H9 (cell line): ENCODE data around the gene VTN. TPM values are rescaled to one million over a fixed set of nuclear protein-coding genes. Genes with fewer than 3 reads are reported as not detected.

Source experiments
- DNase-seq: peaks from one replicate; pipeline ENCODE4 v3.0.0-alpha.2; 2017
- H2AFZ ChIP-seq: one replicate; pipeline ENCODE4 v1.6.1; 2013; ENCODE audit warnings: mild to moderate bottlenecking, low read length, control low read depth, moderate library complexity
- H2AK5ac ChIP-seq: 2 replicates; pipeline ENCODE4 v1.6.1; 2013; ENCODE audit warnings: low read length, control low read depth, mixed read lengths; ENCODE audit not compliant: insufficient read length
- H2BK120ac ChIP-seq: one replicate; pipeline ENCODE4 v1.6.1; 2013; ENCODE audit warnings: low read depth, mild to moderate bottlenecking, low read length, control low read depth, inconsistent platforms; ENCODE audit not compliant: poor library complexity, severe bottlenecking
- H2BK12ac ChIP-seq: 2 replicates; pipeline ENCODE4 v1.6.1; 2013; ENCODE audit warnings: low read length, control low read depth, mixed read lengths, low read depth; ENCODE audit not compliant: insufficient read length
- H2BK15ac ChIP-seq: 2 replicates; pipeline ENCODE4 v1.6.1; 2013; ENCODE audit warnings: low read depth, low read length, control low read depth
- H2BK20ac ChIP-seq: one replicate; pipeline ENCODE4 v1.6.1; 2013; ENCODE audit warnings: low read depth, mild to moderate bottlenecking, low read length, control low read depth, inconsistent platforms; ENCODE audit not compliant: poor library complexity, severe bottlenecking
- H2BK5ac ChIP-seq: 2 replicates; pipeline ENCODE4 v1.6.1; 2013; ENCODE audit warnings: low read length, control low read depth, mixed read lengths; ENCODE audit not compliant: insufficient read length
- H3K14ac ChIP-seq: 2 replicates; pipeline ENCODE4 v1.6.1; 2013; ENCODE audit warnings: low read length, control low read depth; ENCODE audit not compliant: insufficient read depth
- H3K18ac ChIP-seq: 2 replicates; pipeline ENCODE4 v1.6.1; 2013; ENCODE audit warnings: low read depth, mild to moderate bottlenecking, mixed read lengths, low read length, control low read depth; ENCODE audit not compliant: insufficient read length
- H3K23ac ChIP-seq: 2 replicates; pipeline ENCODE4 v1.6.1; 2013; ENCODE audit warnings: low read length, control low read depth, mixed read lengths, low read depth; ENCODE audit not compliant: insufficient read length
- H3K23me2 ChIP-seq: 2 replicates; pipeline ENCODE4 v1.6.1; 2013; ENCODE audit warnings: low read depth, mild to moderate bottlenecking, mixed read lengths, low read length, control low read depth; ENCODE audit not compliant: insufficient read length, poor library complexity, severe bottlenecking
- H3K27ac ChIP-seq: 2 replicates; pipeline ENCODE4 v1.5.1; 2013; ENCODE audit warnings: low read length, control low read depth, mixed read lengths, low read depth; ENCODE audit not compliant: insufficient read length
- H3K27me3 ChIP-seq: 2 replicates; pipeline ENCODE4 v1.6.1; 2013; ENCODE audit warnings: low read length, control low read depth, inconsistent platforms; ENCODE audit not compliant: insufficient read depth
- H3K4ac ChIP-seq: 2 replicates; pipeline ENCODE4 v1.6.1; 2013; ENCODE audit warnings: low read depth, mild to moderate bottlenecking, control low read depth, inconsistent platforms, low read length, moderate library complexity
- H3K4me1 ChIP-seq: 2 replicates; pipeline ENCODE4 v1.6.1; 2013; ENCODE audit warnings: low read length, control low read depth, inconsistent platforms; ENCODE audit not compliant: insufficient read depth
- H3K4me2 ChIP-seq: 2 replicates; pipeline ENCODE4 v1.6.1; 2013; ENCODE audit warnings: low read length, control low read depth, mixed read lengths; ENCODE audit not compliant: insufficient read length, insufficient read depth
- H3K56ac ChIP-seq: 2 replicates; pipeline ENCODE4 v1.6.1; 2013; ENCODE audit warnings: low read depth, mild to moderate bottlenecking, mixed read lengths, low read length, control low read depth; ENCODE audit not compliant: insufficient read length
- H3K79me1 ChIP-seq: 2 replicates; pipeline ENCODE4 v1.6.1; 2013; ENCODE audit warnings: low read depth, mild to moderate bottlenecking, moderate library complexity, low read length, control low read depth, inconsistent platforms; ENCODE audit not compliant: insufficient read depth, poor library complexity, severe bottlenecking
- H3K79me2 ChIP-seq: 2 replicates; pipeline ENCODE4 v1.6.1; 2013; ENCODE audit warnings: low read length, control low read depth, inconsistent platforms; ENCODE audit not compliant: insufficient read depth
- H3K9ac ChIP-seq: 2 replicates; pipeline ENCODE4 v1.6.1; 2013; ENCODE audit warnings: low read length, control low read depth, mixed read lengths; ENCODE audit not compliant: insufficient read length; ENCODE audit errors: extremely low read depth
- H3K9me3 ChIP-seq: one replicate; pipeline ENCODE4 v1.6.1; 2013; ENCODE audit warnings: low read depth, low read length, inconsistent platforms; ENCODE audit not compliant: control insufficient read depth
- H3T11ph ChIP-seq: one replicate; pipeline ENCODE4 v1.6.1; 2013; ENCODE audit warnings: mild to moderate bottlenecking, low read length, control low read depth, inconsistent platforms
- H4K20me1 ChIP-seq: one replicate; pipeline ENCODE4 v1.6.1; 2013; ENCODE audit not compliant: control insufficient read depth, insufficient read length, insufficient read depth
- H4K5ac ChIP-seq: 2 replicates; pipeline ENCODE4 v1.6.1; 2013; ENCODE audit warnings: low read depth, mild to moderate bottlenecking, mixed read lengths, low read length, control low read depth; ENCODE audit not compliant: insufficient read length
- H4K8ac ChIP-seq: replicated peaks from 2 replicates; pipeline ENCODE4 v1.6.1; 2013; ENCODE audit warnings: low read length, control low read depth, mixed read lengths, low read depth; ENCODE audit not compliant: insufficient read length
- H4K91ac ChIP-seq: 2 replicates; pipeline ENCODE4 v1.6.1; 2013; ENCODE audit warnings: low read depth, mild to moderate bottlenecking, moderate library complexity, mixed read lengths, low read length, control low read depth; ENCODE audit not compliant: insufficient read length
- H3K27ac Mint-ChIP-seq, 3 experiments: 2 replicates in 2 of 3; 3 replicates in 1 of 3; pipeline ENCODE4 v1.8.0; 2020 to 2021; ENCODE audit warnings: mixed read lengths in 3 of 3, mild to moderate bottlenecking in 1 of 3, moderate library complexity in 1 of 3
- H3K27me3 Mint-ChIP-seq: 2 replicates; pipeline ENCODE4 v1.8.0; 2021; ENCODE audit warnings: low read depth, mild to moderate bottlenecking, moderate library complexity, mixed read lengths
- H3K36me3 Mint-ChIP-seq, 3 experiments: 2 replicates in 2 of 3; 3 replicates in 1 of 3; pipeline ENCODE4 v1.8.0; 2020 to 2021; ENCODE audit warnings: low read depth in 3 of 3, mixed read lengths in 3 of 3; ENCODE audit not compliant: insufficient read depth in 1 of 3
- H3K4me1 Mint-ChIP-seq, 2 experiments: 2 replicates each; pipeline ENCODE4 v1.8.0; 2020; ENCODE audit warnings: mixed read lengths in 2 of 2
- H3K4me3 Mint-ChIP-seq, 2 experiments: 2 replicates in 1 of 2; 3 replicates in 1 of 2; pipeline ENCODE4 v1.8.0; 2020 to 2021; ENCODE audit warnings: mild to moderate bottlenecking in 2 of 2, mixed read lengths in 2 of 2, moderate library complexity in 1 of 2
- H3K9me3 Mint-ChIP-seq, 2 experiments: 2 replicates in 1 of 2; 3 replicates in 1 of 2; pipeline ENCODE4 v1.8.0; 2020; ENCODE audit warnings: mild to moderate bottlenecking in 2 of 2, mixed read lengths in 2 of 2, moderate library complexity in 1 of 2
- CTCF ChIP-seq: fragments of 200-600 bp; sonication (generic); conservative IDR thresholded peaks from 3 replicates; pipeline ENCODE4 v1.8.0; 2021; ENCODE audit warnings: antibody characterized with exemption, mild to moderate bottlenecking
- WGBS: extraction: QIAGEN DNeasy Blood & Tissue Kit; methylation state at CpG from one replicate; pipeline ENCODE4 v1.1.7; 2013; ENCODE audit warnings: missing lambda C conversion rate, low lambda C conversion rate, mixed read lengths; ENCODE audit not compliant: insufficient read length; ENCODE audit errors: extremely low coverage; 5-methylcytosine and 5-hydroxymethylcytosine counted together
- total RNA-seq: library from RNA; stranded (reverse); gene quantifications from 2 replicates; pipeline ENCODE4 v1.2.1, GENCODE V29; 2021

VTN gene
- total RNA-seq, 1 experiment from 2014 or later: not detected

- Histone ChIP-seq H3K9ac (no peak overlapping the region), H3K18ac (no peak overlapping the region), H3K27me3 (no peaks in the 10 kb centered on the region), H4K5ac (no peak overlapping the region), H2BK120ac (no peak overlapping the region), H2BK5ac (no peak overlapping the region), H2BK20ac (no peak overlapping the region), H3K23me2 (no peaks in the 10 kb centered on the region), H3K9me3 (no peaks in the 10 kb centered on the region), H2AK5ac (no peak overlapping the region), H3K4ac (no peak overlapping the region), H3K56ac (no peak overlapping the region), H3K14ac (no peak overlapping the region; the same call in 1 of the 2 replicates), H2AFZ (no peak overlapping the region), H4K8ac (no peak overlapping the region), H3K79me2 (no peaks in the 10 kb centered on the region), H3K79me1 (no peaks in the 10 kb centered on the region), H2BK15ac (no peak overlapping the region), H3K4me2 (no peak overlapping the region), H3K4me1 (no peaks in the 10 kb centered on the region), H3T11ph (no peak overlapping the region), H4K91ac (no peak overlapping the region), H3K23ac (no peak overlapping the region), H4K20me1 (no peaks in the 10 kb centered on the region), H2BK12ac (no peak overlapping the region), H3K27ac (no peak overlapping the region)
- Mint-ChIP-seq H3K27me3 (peaks cover 16% of the 10 kb centered on the region), H3K4me3 (no peak overlapping the region), H3K4me1 (peaks cover 0 to 11% of the 10 kb centered on the region in 2 experiments; a peak in 2 of 4 replicates), H3K27ac (peak overlapping the region in 1 of 3 experiments; percentile 40; a peak in 1 of 7 replicates), H3K36me3 (peaks cover 0 to 3% (median 0%) of the 10 kb centered on the region in 3 experiments; a peak in 2 of 7 replicates), H3K9me3 (no peaks in the 10 kb centered on the region)
- DNase-seq: peak; percentile 46
- TF ChIP-seq CTCF: no peak
- no CpG with 5 or more reads among the region's 10 CpGs for WGBS
Measured at GRCh38 chr17:28392491-28392890, 22.4 kb upstream of the VTN start.
